Thyroid gland (tissue), 4 donors: ENCODE results near the gene EI24. TPM values are rescaled to one million over a fixed set of nuclear protein-coding genes. Genes with fewer than 3 reads are reported as not detected.
"Not testable (repeated sequence)": the region's sequence is repeated elsewhere in the genome, so short reads cannot be mapped to it uniquely, and the experiment has no call there.

Experiments used
- DNase-seq, 2 donors: peaks; one replicate each; pipeline ENCODE4 v3.0.0-alpha.2; 2019
- H3K27ac ChIP-seq, 3 donors: fragments of 200-600 bp; sonication (generic); 1 replicate in 2 of 3; 2 replicates in 1 of 3; pipeline ENCODE4 v1.5.1; 2016 to 2019; ENCODE audit warnings: mild to moderate bottlenecking in 1 of 3, moderate library complexity in 1 of 3
- H3K27me3 ChIP-seq: fragments of 200-600 bp; sonication (generic); one replicate; pipeline ENCODE4 v1.5.1; 2019
- H3K36me3 ChIP-seq, 2 donors: fragments of 200-600 bp; sonication (generic); one replicate each; pipeline ENCODE4 v1.5.1; 2016 to 2019
- H3K4me1 ChIP-seq, 2 donors: fragments of 200-600 bp; sonication (generic); one replicate each; pipeline ENCODE4 v1.5.1; 2017 to 2019
- H3K4me3 ChIP-seq, 3 donors: fragments of 200-600 bp; sonication (generic); replicated peaks in 1 of 3; 1 replicate in 2 of 3; 2 replicates in 1 of 3; pipeline ENCODE4 v1.5.1; 2016; ENCODE audit warnings: mild to moderate bottlenecking in 1 of 3
- H3K9me3 ChIP-seq: fragments of 200-600 bp; sonication (generic); one replicate; pipeline ENCODE4 v1.5.1; 2017
- CTCF ChIP-seq, 6 experiments: fragments of 200-600 bp in 3 of 6; fragments of 450-650 bp in 3 of 6; sonication (generic) in 3 of 6; IDR thresholded peaks; one replicate each; pipeline ENCODE4 v1.5.1; 2016 to 2019; ENCODE audit warnings: antibody characterized with exemption in 6 of 6, mild to moderate bottlenecking in 2 of 6, inconsistent platforms in 1 of 6, moderate library complexity in 1 of 6
- POLR2A ChIP-seq, 2 donors: fragments of 450-650 bp; IDR thresholded peaks; one replicate each; pipeline ENCODE4 v1.6.1; 2017; ENCODE audit warnings: antibody characterized with exemption in 2 of 2, mild to moderate bottlenecking in 2 of 2, moderate library complexity in 1 of 2
- WGBS, 2 donors: methylation state at CpG; one replicate each; pipeline ENCODE4 v1.1.5; 2017; 5-methylcytosine and 5-hydroxymethylcytosine counted together
- intact Hi-C: fragments of 100-400 bp; cut with DNase I; formaldehyde crosslinking; loops from one replicate; pipeline ENCODE4 v1.15.1; 2023
- total RNA-seq, 4 donors: library from RNA; depleted of rRNA; stranded (reverse); fragments of >200 nt; gene quantifications; one replicate each; pipeline ENCODE4 v1.2.3, GENCODE V29; 2016

Gene EI24
- total RNA-seq, 4 donors from 2014 or later, result 35.7 to 75.8 (median 52.8) TPM

GRCh38 chr11:125572916-125573315, 3.6 kb downstream of the EI24 start:
- no peaks in the 10 kb centered on the region for H3K27me3 ChIP-seq
- H3K36me3 ChIP-seq, result peaks cover 30 to 34% of the 10 kb centered on the region in 2 donors
- peaks cover 12 to 13% of the 10 kb centered on the region in 2 donors for H3K4me1 ChIP-seq
- no peak for DNase-seq
- WGBS, 2 donors, result 84 to 85% methylated on average over 5 of the region's 5 CpGs
- no peaks in the 10 kb centered on the region for H3K9me3 ChIP-seq
- intact Hi-C loops, result no loop called here
- TF ChIP-seq POLR2A (IDR thresholded peaks at IDR 0.05), result no peak
- TF ChIP-seq CTCF (IDR thresholded peaks at IDR 0.05), result no peak
- H3K27ac ChIP-seq, result no peak overlapping the region
- no peak overlapping the region for H3K4me3 ChIP-seq

- intact Hi-C loops, result not testable (repeated sequence)
Observed at GRCh38 chr11:125577181-125577580, 7.9 kb downstream of the EI24 start.

GRCh38 chr11:125578783-125579182, 9.5 kb downstream of the EI24 start:
- no peaks in the 10 kb centered on the region for H3K9me3 ChIP-seq
- no peak for DNase-seq
- WGBS, 2 donors, result 96 to 100% methylated on average over 2 of the region's 2 CpGs
- peaks cover 85 to 91% of the 10 kb centered on the region in 2 donors for H3K36me3 ChIP-seq
- H3K4me3 ChIP-seq, result no peak overlapping the region
- H3K27me3 ChIP-seq, result no peaks in the 10 kb centered on the region
- no peak overlapping the region for H3K27ac ChIP-seq
- intact Hi-C loops, result no loop called here
- no peaks in the 10 kb centered on the region for H3K4me1 ChIP-seq
- TF ChIP-seq POLR2A (IDR thresholded peaks at IDR 0.05) (no peak), CTCF (IDR thresholded peaks at IDR 0.05) (no peak)

More at GRCh38 chr11:125577181-125577580, 7.9 kb downstream of the EI24 start:
- not testable (repeated sequence) for H3K4me3 ChIP-seq, DNase-seq, H3K27me3 ChIP-seq, H3K4me1 ChIP-seq, H3K9me3 ChIP-seq, H3K27ac ChIP-seq
- peaks cover 70 to 75% of the 10 kb centered on the region in 2 donors for H3K36me3 ChIP-seq
- WGBS, 2 donors, result 97% methylated on average over 14 of the region's 14 CpGs

GRCh38 chr11:125579811-125580210, 10.5 kb downstream of the EI24 start:
- Histone ChIP-seq H3K36me3 (peaks cover 75 to 84% of the 10 kb centered on the region in 2 donors), H3K4me3 (no peak overlapping the region), H3K4me1 (no peaks in the 10 kb centered on the region), H3K27ac (no peak overlapping the region), H3K27me3 (no peaks in the 10 kb centered on the region), H3K9me3 (no peaks in the 10 kb centered on the region)
- intact Hi-C loops, result no loop called here
- TF ChIP-seq CTCF (IDR thresholded peaks at IDR 0.05) (no peak), POLR2A (IDR thresholded peaks at IDR 0.05) (no peak)
- DNase-seq, result no peak
- WGBS, 2 donors, result 93 to 99% methylated on average over 5 of the region's 5 CpGs

GRCh38 chr11:125583496-125583895, 14.2 kb downstream of the EI24 start:
- H3K9me3 ChIP-seq, result no peaks in the 10 kb centered on the region

GRCh38 chr11:125585487-125585886, 16.2 kb downstream of the EI24 start:
- H3K36me3 ChIP-seq, result peaks cover 31 to 33% of the 10 kb centered on the region in 2 donors
- H3K4me1 ChIP-seq, result no peaks in the 10 kb centered on the region
- no peaks in the 10 kb centered on the region for H3K27me3 ChIP-seq
- TF ChIP-seq POLR2A (IDR thresholded peaks at IDR 0.05) (no peak), CTCF (IDR thresholded peaks at IDR 0.05) (no peak)
- H3K9me3 ChIP-seq, result no peaks in the 10 kb centered on the region
- intact Hi-C loops, result no loop called here
- H3K27ac ChIP-seq, result no peak overlapping the region
- WGBS, 2 donors, result 96 to 98% methylated on average over 1 of the region's 1 CpG
- no peak overlapping the region for H3K4me3 ChIP-seq
- no peak for DNase-seq

More at GRCh38 chr11:125583496-125583895, 14.2 kb downstream of the EI24 start:
- Histone ChIP-seq H3K27ac (no peak overlapping the region), H3K4me1 (no peaks in the 10 kb centered on the region), H3K4me3 (no peak overlapping the region), H3K27me3 (no peaks in the 10 kb centered on the region), H3K36me3 (peaks cover 51 to 52% of the 10 kb centered on the region in 2 donors)
- TF ChIP-seq POLR2A (IDR thresholded peaks at IDR 0.05), result no peak
- DNase-seq, result no peak
- intact Hi-C loops, result no loop called here
- 93 to 95% methylated on average over 11 of the region's 11 CpGs for WGBS, 2 donors
